Naive thymus-derived CD8-positive, alpha-beta T cell (primary cell): ENCODE data around the gene VPS52. TPM values are rescaled to one million over a fixed set of nuclear protein-coding genes. Genes with fewer than 3 reads are reported as not detected.
A peak's percentile ranks its signal among the peaks of the same experiment; 100 is the strongest.

Source experiments
- ATAC-seq, 2 donors: fragments of 150-1000 bp; cut with Tn5 transposase in 1 of 2; sonication (Bioruptor Pico), chemical (Tn5 transposase) in 1 of 2; 1 replicate in 1 of 2; 2 replicates in 1 of 2; pipeline ENCODE4 v1.10.0; 2021; ENCODE audit warnings: mild to moderate bottlenecking in 2 of 2, moderate library complexity in 2 of 2
- POLR2A ChIA-PET: fragments of 350-600 bp; sonication (Branson Sonifier 250); formaldehyde crosslinking; loops from one replicate; lab custom pipeline; 2021; ENCODE audit warnings: antibody characterized with exemption; lab: Charles Lee
- DNase-seq, 10 donors: peaks; one replicate each; pipeline versions ENCODE4 v3.0.0 to v3.0.0-alpha.2; 2020 to 2022
- H3K27ac Mint-ChIP-seq, 10 donors: one replicate each; pipeline ENCODE4 v1.8.0; 2020 to 2022; ENCODE audit warnings: mild to moderate bottlenecking in 10 of 10, mixed read lengths in 10 of 10, moderate library complexity in 4 of 10, inconsistent platforms in 1 of 10
- H3K27me3 Mint-ChIP-seq, 5 donors: one replicate each; pipeline ENCODE4 v1.8.0; 2021 to 2022; ENCODE audit warnings: mixed read lengths in 5 of 5
- H3K36me3 Mint-ChIP-seq, 3 donors: one replicate each; pipeline ENCODE4 v1.8.0; 2020 to 2022; ENCODE audit warnings: mixed read lengths in 3 of 3, mild to moderate bottlenecking in 2 of 3, inconsistent platforms in 1 of 3
- H3K4me1 Mint-ChIP-seq, 4 donors: one replicate each; pipeline ENCODE4 v1.8.0; 2021 to 2022; ENCODE audit warnings: mixed read lengths in 4 of 4
- H3K4me3 Mint-ChIP-seq, 10 donors: one replicate each; pipeline ENCODE4 v1.8.0; 2020 to 2022; ENCODE audit warnings: mild to moderate bottlenecking in 10 of 10, mixed read lengths in 10 of 10, moderate library complexity in 6 of 10, inconsistent platforms in 1 of 10
- H3K9me3 Mint-ChIP-seq, 9 donors: one replicate each; pipeline ENCODE4 v1.8.0; 2020 to 2022; ENCODE audit warnings: mixed read lengths in 9 of 9, mild to moderate bottlenecking in 3 of 9, inconsistent platforms in 1 of 9, moderate library complexity in 1 of 9
- polyA plus RNA-seq, 3 donors: library from polyadenylated mRNA; unstranded; fragments of 300-500 nt; fragmentation: Illumina TruSeq; gene quantifications; one replicate each; pipeline ENCODE4 v1.2.3, GENCODE V29; 2021
- total RNA-seq, 8 experiments: library from RNA in 2 of 8; stranded (reverse) in 2 of 8; gene quantifications; one replicate each; pipeline ENCODE4 v1.2.3 and lab custom pipeline; 2021 to 2026

The VPS52 gene
- total and polyA plus RNA-seq, 5 experiments from 2014 or later, result 9.3 to 116 (median 19.3) TPM

DNA sequence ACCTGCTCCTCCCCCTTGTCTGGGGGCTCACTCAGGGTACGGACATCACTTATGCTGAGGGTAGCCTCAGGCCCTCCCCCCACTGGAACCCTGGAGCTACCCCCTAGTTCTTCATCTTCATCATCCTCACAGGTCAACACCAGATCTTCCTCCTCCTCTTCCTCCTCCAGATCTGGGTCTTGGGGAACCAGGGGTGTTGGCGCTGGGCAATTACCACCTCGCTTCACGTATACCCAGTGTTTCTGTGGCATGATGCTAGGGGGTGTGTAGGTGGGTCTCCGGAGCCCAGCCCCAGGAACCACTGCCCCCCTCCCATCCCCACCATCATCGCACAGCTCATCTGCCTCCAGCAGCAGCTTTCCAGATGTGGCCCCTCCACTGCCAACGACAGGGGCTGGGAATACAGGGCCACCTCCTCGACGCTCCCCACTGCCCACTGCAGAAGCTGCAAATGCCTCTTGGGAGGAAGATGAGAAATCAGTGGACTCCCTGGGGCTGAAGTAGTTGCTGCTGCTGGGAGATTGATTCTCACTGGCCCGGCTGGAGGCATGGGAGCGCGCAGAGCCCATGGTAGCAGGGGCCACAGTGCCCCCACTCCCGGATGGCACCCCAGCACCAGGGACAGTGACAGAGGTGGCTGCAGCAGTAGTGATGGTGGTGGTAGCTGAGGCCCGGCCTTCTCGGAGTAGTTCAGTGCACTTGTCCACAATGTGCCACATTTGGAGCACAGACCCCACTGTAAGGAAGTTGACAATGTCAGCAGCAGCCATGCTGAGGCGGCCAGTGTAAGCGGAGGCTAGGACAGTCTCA, 44.3 kb upstream of the VPS52 start:
- H3K27me3 Mint-ChIP-seq, result no peaks in the 10 kb centered on the region
- H3K9me3 Mint-ChIP-seq, result no peaks in the 10 kb centered on the region
- H3K4me3 Mint-ChIP-seq, result peak overlapping the region; percentile 70 to 100 (median 97)
- peaks cover 29 to 85% (median 80%) of the 10 kb centered on the region in 4 donors for H3K4me1 Mint-ChIP-seq
- peaks cover 0 to 42% (median 18%) of the 10 kb centered on the region in 3 donors for H3K36me3 Mint-ChIP-seq
- POLR2A ChIA-PET, result interaction anchor here (0.6 to 5.3 kb wide), 9 partner anchors 9 to 110 kb away, joined by 3 to 141 read pairs (median 4); partner anchors contain the start of genes PFDN6, RPS18, VPS52 and WDR46
- H3K27ac Mint-ChIP-seq, result peak overlapping the region; percentile 83 to 100 (median 98)
- DNase-seq (no peak), ATAC-seq (no peak)

DNA sequence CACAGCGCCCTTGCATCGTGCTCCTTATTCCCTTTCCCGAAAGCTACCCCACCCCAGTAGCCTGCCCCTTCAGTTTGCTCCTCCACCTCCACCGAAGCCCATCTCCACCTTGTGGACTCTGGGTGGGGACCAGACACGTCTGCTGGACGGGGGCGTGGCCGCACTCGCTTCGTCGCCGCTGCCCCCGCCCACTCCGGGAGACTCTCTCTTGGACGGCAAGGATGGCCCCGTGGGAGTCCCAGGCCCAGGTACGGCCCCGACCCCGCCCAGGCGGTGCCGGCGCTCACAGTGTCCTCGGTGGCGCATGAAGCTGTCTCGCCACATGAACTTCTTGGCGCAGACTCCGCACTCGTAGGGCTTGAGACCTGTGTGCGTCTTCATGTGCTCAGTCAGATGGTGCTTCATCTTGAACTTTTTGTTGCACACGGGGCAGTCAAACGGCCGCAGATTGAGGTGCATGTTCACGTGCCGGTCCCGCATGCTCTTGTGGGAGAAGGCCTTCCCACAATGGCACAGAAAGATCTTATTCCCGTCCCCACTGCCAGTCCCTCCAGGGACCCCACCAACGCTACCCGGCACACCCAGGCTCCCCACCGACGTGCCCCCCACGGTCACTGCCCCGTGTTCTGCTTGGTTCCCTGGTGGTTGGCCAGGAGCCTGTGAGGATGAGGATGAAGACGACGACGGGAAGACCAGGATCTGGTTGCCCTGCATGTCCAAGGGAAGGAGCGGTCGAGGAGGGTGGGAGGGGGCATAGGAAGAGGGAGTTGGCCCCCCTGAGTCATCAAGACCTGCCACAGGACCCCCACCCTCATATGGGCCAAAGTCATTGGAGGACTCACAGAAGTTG, 43.5 kb upstream of the VPS52 start:
- ATAC-seq (no peak), DNase-seq (peak in 1 of 10 donors; percentile 21)
- Mint-ChIP-seq H3K4me1 (peaks cover 28 to 82% (median 74%) of the 10 kb centered on the region in 4 donors), H3K4me3 (peak overlapping the region; percentile 95 to 100 (median 98)), H3K27ac (peak overlapping the region; percentile 95 to 100 (median 98)), H3K36me3 (peaks cover 0 to 41% (median 15%) of the 10 kb centered on the region in 3 donors), H3K27me3 (no peaks in the 10 kb centered on the region), H3K9me3 (no peaks in the 10 kb centered on the region)
- POLR2A ChIA-PET, result interaction anchor here (0.6 to 5.3 kb wide), 8 partner anchors 10 to 43 kb away, joined by 4 to 141 read pairs (median 4); partner anchors contain the start of genes PFDN6, RPS18, VPS52 and WDR46

DNA sequence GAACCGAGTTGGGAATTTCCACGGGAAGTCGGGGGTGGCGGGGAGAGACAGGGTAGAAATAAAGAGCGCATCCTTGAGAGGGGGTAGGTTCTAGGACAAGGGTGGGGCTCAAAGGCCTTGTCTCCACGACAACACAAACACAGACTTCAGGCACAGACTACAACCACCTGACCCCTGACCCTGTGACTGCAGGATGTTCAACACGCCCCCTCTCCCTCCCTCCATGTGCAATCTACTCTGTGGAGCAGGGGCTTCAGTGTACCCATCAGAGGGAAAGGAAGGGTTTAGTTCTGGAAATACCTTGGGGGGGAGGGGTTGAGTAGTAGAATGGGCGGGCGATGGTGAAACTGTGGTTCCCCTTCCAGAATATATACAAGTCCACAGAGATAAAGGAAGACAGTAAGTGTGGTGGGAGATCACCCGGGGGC, 42.9 kb upstream of the VPS52 start:
- POLR2A ChIA-PET, result interaction anchor here (1.1 to 5.3 kb wide), 3 partner anchors 10 to 37 kb away, joined by 4 to 141 read pairs (median 30); partner anchors contain the start of gene B3GALT4
- no peaks in the 10 kb centered on the region for H3K9me3 Mint-ChIP-seq
- no peaks in the 10 kb centered on the region for H3K27me3 Mint-ChIP-seq
- peaks cover 22 to 75% (median 69%) of the 10 kb centered on the region in 4 donors for H3K4me1 Mint-ChIP-seq
- peak overlapping the region; percentile 95 to 99 (median 98) for H3K4me3 Mint-ChIP-seq
- H3K36me3 Mint-ChIP-seq, result peaks cover 0 to 41% (median 9%) of the 10 kb centered on the region in 3 donors
- peak overlapping the region; percentile 95 to 100 (median 98) for H3K27ac Mint-ChIP-seq
- ATAC-seq, result peak; percentile 32 to 55
- peak; percentile 40 to 86 (median 75) for DNase-seq

DNA sequence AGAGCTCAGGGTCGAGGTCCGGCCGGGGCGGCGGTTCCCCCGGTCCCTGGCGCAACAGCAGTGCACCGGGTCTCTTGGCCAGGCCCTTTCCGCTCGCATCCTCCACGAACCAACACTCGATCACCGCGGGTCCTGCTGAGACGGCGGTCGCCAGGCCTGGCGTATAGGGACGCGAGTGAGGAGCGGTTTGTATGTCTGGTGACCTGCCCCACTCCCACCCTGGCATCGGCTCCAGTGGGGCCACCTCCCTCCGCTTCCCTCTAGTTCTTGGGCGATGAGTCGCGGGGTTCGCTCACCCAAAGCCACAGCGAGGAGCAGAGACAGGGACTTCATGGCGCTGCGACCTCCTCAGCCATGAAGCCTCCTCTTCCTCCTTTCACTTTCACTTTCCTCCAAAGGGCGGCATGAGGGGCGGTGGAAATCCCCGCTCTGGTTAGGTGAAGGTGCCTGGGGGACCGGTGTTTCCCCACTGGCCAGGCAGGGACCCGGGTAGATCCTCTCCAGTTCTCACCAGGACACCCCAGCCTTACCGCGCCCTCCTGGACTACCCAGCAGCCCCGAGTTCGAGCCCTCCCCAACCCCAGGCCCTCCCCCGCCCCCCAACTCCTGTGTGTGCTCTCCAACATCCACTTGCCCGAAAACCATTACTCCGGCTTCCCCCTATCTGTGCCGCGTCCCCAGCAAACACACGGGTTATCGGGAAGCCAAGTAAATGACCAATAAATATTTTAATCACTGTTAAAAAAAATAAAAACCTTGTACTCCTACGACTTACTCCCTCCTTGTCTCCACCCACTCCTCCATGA, 42.2 kb upstream of the VPS52 start, which contains the start of gene TAPBP:
TAPBP (minus strand) TSS at position 370 of the 806 bp plus-strand sequence; CDS start at position 333, 37 bp downstream.
- Mint-ChIP-seq H3K36me3 (peaks cover 0 to 39% (median 9%) of the 10 kb centered on the region in 3 donors), H3K27me3 (no peaks in the 10 kb centered on the region), H3K27ac (peak within 1 kb of the TSS; percentile 95 to 100 (median 98)), H3K9me3 (no peaks in the 10 kb centered on the region), H3K4me3 (peak within 1 kb of the TSS; percentile 95 to 99 (median 98)), H3K4me1 (peaks cover 18 to 71% (median 65%) of the 10 kb centered on the region in 4 donors)
- peak; percentile 75 to 92 (median 88) for DNase-seq
- ATAC-seq, result peak; percentile 61 to 66
- POLR2A ChIA-PET, result interaction anchor here (0.9 to 5.3 kb wide), 18 partner anchors 12 to 344 kb away, joined by 3 to 141 read pairs (median 9); partner anchors contain the start of genes B3GALT4, CUTA, PFDN6 and RGL2

DNA sequence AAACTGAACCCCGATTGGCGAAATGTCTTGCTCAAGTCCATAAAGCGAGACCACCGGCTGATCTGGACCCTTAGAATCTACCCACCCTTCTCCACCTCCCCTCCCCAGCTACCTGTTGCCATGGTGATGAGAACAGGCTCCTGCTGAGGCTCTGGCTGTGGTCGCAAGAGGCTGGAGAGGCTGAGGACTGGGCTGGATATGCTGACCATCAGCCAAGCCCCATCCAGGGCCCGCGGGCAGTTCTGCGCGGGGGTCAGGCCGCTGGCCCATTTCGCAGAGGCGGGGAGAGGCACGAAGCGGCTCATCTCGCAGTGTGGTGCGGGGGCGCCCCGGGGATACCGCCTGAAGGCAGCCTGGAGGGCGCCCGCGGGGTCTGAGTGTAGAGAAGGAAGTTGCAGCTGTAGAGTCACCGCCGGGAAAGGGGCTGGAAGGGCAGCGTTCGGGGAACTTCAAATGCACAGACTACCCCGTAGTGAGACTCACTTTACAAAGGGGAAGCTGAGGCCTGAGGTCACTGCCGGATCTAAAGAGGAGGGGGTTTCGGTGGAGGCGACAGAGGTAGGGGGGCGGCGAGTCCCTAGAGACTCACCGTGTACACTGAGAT, 41.5 kb upstream of the VPS52 start:
- Mint-ChIP-seq H3K4me3 (peak overlapping the region; percentile 95 to 99 (median 98)), H3K27me3 (no peaks in the 10 kb centered on the region), H3K9me3 (no peaks in the 10 kb centered on the region), H3K36me3 (peaks cover 0 to 40% (median 4%) of the 10 kb centered on the region in 3 donors), H3K4me1 (peaks cover 18 to 71% (median 65%) of the 10 kb centered on the region in 4 donors), H3K27ac (peak overlapping the region; percentile 95 to 100 (median 98))
- DNase-seq, result peak in 6 of 10 donors; percentile 26 to 44 (median 42)
- POLR2A ChIA-PET, result interaction anchor here (0.5 to 4.9 kb wide), 21 partner anchors 11 to 343 kb away, joined by 3 to 89 read pairs (median 6); partner anchors contain the start of genes B3GALT4, CUTA, PFDN6 and RGL2
- peak; percentile 6 to 15 for ATAC-seq

DNA sequence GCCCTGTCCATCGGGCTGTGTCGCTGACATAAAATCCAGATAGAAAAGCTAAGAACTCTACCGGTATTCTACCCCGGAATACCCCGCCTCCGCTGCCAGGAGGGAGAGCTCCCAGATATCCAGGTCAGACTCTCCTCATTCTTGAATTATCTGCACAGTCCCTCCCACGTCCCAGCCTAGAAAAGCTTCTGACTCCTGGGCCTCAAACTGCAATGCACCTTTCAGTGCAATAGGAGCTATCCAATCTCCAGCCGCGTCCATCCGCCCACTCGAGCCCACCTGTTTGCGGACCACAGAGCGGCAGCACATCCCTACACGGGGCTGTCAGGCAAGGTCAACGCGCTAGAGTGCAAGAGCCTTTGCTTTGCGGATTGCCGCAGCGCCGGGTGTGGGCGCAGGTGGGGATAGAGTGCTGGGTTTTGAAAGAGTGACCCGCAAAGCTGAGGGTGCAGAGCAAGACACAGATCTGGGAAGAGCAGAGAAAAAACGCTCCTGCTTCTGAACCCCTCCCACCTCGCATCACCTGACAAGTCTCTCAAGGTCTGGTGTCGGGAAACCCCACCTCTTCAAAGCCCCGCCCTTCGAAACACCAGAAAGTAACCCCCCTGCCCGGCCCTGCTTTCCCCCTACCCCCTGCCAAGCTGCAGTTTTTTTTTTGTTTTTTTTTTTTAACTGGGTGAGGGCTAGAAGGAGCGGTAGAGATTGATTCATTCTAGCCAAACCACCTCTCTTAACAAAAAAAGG, 40.9 kb upstream of the VPS52 start:
- H3K4me1 Mint-ChIP-seq, result peaks cover 17 to 70% (median 65%) of the 10 kb centered on the region in 4 donors
- peak overlapping the region; percentile 95 to 99 (median 98) for H3K4me3 Mint-ChIP-seq
- no peaks in the 10 kb centered on the region for H3K9me3 Mint-ChIP-seq
- DNase-seq (peak; percentile 66 to 92 (median 85)), ATAC-seq (peak; percentile 44 to 49)
- H3K27ac Mint-ChIP-seq, result peak overlapping the region; percentile 95 to 100 (median 98)
- no peaks in the 10 kb centered on the region for H3K27me3 Mint-ChIP-seq
- POLR2A ChIA-PET, result interaction anchor here (0.5 to 4.9 kb wide), 21 partner anchors 11 to 343 kb away, joined by 3 to 89 read pairs (median 7); partner anchors contain the start of genes B3GALT4, CUTA, PFDN6 and RGL2
- H3K36me3 Mint-ChIP-seq, result peaks cover 0 to 40% (median 3%) of the 10 kb centered on the region in 3 donors

DNA sequence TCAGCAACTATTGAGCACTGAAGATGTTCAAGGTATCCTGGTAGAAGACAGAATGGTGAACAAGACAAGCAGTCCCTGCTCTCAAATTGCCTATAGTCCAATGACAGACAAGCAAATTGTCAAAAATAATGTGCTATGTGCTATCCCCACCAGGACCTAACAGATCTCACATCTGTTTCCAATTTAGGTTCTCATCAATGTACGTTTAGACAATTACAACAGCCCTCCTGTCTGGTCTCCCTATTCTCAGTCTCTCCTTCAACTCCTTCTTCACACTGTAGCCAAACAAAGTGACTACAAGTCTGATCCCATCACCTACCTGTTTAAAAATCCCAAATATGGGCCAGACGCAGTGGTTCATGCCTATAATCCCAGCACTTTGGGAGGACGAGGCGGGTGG, 34.7 kb upstream of the VPS52 start:
- ATAC-seq (no peak), DNase-seq (no peak)
- Mint-ChIP-seq H3K4me3 (no peak overlapping the region), H3K9me3 (no peaks in the 10 kb centered on the region), H3K36me3 (peaks cover 0 to 84% (median 4%) of the 10 kb centered on the region in 3 donors), H3K4me1 (peaks cover 18 to 58% (median 48%) of the 10 kb centered on the region in 4 donors), H3K27me3 (no peaks in the 10 kb centered on the region), H3K27ac (peak overlapping the region in 8 of 10 donors; percentile 10 to 68 (median 47))
- POLR2A ChIA-PET, result interaction anchor here (0.7 to 1.4 kb wide), 3 partner anchors 13 to 272 kb away, joined by 3 to 6 read pairs (median 3); partner anchors contain the start of genes RPS18 and VPS52

DNA sequence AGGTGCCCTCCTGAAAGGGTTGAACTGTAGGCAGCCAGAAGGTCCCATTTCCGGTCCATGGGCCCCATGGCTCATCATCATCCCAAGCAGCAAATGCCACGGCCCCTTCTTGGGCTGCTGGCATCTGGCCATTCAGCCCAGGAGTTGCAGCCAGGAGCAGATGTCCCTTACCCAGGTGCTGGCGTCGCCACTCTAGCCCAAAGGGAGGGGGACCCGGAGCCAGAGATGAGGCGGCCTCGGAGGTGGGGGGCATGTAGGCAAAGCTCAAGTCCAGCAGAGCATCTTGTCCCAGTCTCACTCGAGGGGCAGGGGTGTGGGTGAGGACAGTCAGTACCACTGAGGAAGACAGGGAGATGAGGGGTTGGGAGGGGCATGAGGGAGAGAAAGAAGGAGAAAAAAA, 33.4 kb upstream of the VPS52 start:
- H3K4me1 Mint-ChIP-seq, result peaks cover 20 to 59% (median 51%) of the 10 kb centered on the region in 4 donors
- DNase-seq, result no peak
- H3K9me3 Mint-ChIP-seq, result no peaks in the 10 kb centered on the region
- H3K36me3 Mint-ChIP-seq, result peaks cover 0 to 85% (median 4%) of the 10 kb centered on the region in 3 donors
- POLR2A ChIA-PET, result interaction anchor here (1.2 kb wide), 1 partner anchor 34 kb away, joined by 6 read pairs; the partner anchor contains the start of genes RPS18 and VPS52
- peak overlapping the region in 5 of 10 donors; percentile 23 to 75 (median 44) for H3K27ac Mint-ChIP-seq
- no peak for ATAC-seq
- H3K27me3 Mint-ChIP-seq, result no peaks in the 10 kb centered on the region
- H3K4me3 Mint-ChIP-seq, result no peak overlapping the region

DNA sequence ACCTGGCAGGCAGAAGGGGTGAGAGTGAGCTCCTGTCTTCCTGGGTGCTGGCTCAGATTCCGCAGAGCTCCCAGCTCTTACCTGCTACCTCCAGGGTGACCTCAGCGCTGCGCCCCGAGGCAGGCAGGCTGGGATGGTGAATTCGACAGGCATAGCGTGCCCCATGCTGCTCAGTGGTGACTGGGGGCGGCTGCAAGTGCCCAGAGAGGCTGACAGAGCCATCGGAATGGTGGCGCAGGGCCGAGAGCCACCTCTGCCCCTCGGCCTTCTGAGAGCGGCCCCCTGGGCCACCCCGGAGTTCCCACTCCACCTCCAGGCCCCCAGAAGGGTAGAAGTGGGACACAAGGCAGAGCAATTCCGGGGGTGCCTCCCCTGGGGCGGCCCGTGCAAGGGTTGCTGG, 32.5 kb upstream of the VPS52 start:
- DNase-seq (no peak), ATAC-seq (no peak)
- POLR2A ChIA-PET, result interaction anchor here (0.6 to 1.8 kb wide), 2 partner anchors 24 to 40 kb away, joined by 3 to 12 read pairs; no protein-coding TSS in a partner anchor
- H3K4me3 Mint-ChIP-seq, result peak overlapping the region in 1 of 10 donors; percentile 66
- H3K36me3 Mint-ChIP-seq, result peaks cover 0 to 85% (median 4%) of the 10 kb centered on the region in 3 donors
- peaks cover 28 to 67% (median 56%) of the 10 kb centered on the region in 4 donors for H3K4me1 Mint-ChIP-seq
- peaks cover 0 to 2% (median 0%) of the 10 kb centered on the region in 9 donors for H3K9me3 Mint-ChIP-seq
- peak overlapping the region in 4 of 10 donors; percentile 14 to 75 (median 30) for H3K27ac Mint-ChIP-seq
- H3K27me3 Mint-ChIP-seq, result no peaks in the 10 kb centered on the region
